IMR-90 (cell line): Measurements from ENCODE around the gene TOR1AIP2. TPM values are rescaled to one million over a fixed set of nuclear protein-coding genes. Genes with fewer than 3 reads are reported as not detected.

Source experiments
- ATAC-seq: fragments of 200-7000 bp; cut with Tn5 transposase; 2 replicates; pipeline ENCODE4 v1.9.1; 2020; ENCODE audit warnings: low read depth, mild to moderate bottlenecking, moderate library complexity
- BruUV-seq: library from RNA; stranded (reverse); fragments of 400-500 nt; replicated peaks from 2 replicates; lab custom pipeline; 2021; lab: Mats Ljungman, UMichigan
- CTCF ChIA-PET: fragments of 300-600 bp; formaldehyde crosslinking; extraction: SDS; loops from one replicate; lab custom pipeline; 2021; ENCODE audit warnings: antibody characterized with exemption; lab: Yijun Ruan, JAX
- POLR2A ChIA-PET: fragments of 300-600 bp; sonication (Branson Sonifier 250); formaldehyde crosslinking; loops from one replicate; lab custom pipeline; 2022; ENCODE audit warnings: antibody characterized with exemption; ENCODE audit not compliant: unreplicated experiment; lab: Charles Lee
- DNase-seq: peaks from one replicate; pipeline ENCODE4 v3.0.0; 2013
- H2AFZ ChIP-seq: replicated peaks from 2 replicates; pipeline ENCODE3; 2013; ENCODE audit warnings: low read length, mild to moderate bottlenecking; ENCODE audit not compliant: poor library complexity
- H2AK5ac ChIP-seq: 2 replicates; pipeline ENCODE4 v1.6.1; 2013; ENCODE audit warnings: low read depth, low read length, inconsistent platforms
- H2AK9ac ChIP-seq: replicated peaks from 2 replicates; pipeline ENCODE3; 2013; ENCODE audit warnings: mild to moderate bottlenecking, low read depth, low read length, moderate library complexity; ENCODE audit not compliant: poor library complexity
- H2BK120ac ChIP-seq: 2 replicates; pipeline ENCODE4 v1.6.1; 2013; ENCODE audit warnings: low read depth, low read length, inconsistent platforms
- H2BK15ac ChIP-seq: 3 replicates; pipeline ENCODE4 v1.6.1; 2013; ENCODE audit warnings: low read depth, low read length, inconsistent platforms
- H2BK20ac ChIP-seq: 2 replicates; pipeline ENCODE4 v1.6.1; 2013; ENCODE audit warnings: low read depth, mild to moderate bottlenecking, inconsistent platforms, low read length, moderate library complexity
- H2BK5ac ChIP-seq: 2 replicates; pipeline ENCODE4 v1.6.1; 2013; ENCODE audit warnings: mild to moderate bottlenecking, low read depth, low read length, inconsistent platforms; ENCODE audit not compliant: poor library complexity, severe bottlenecking
- H3K14ac ChIP-seq: replicated peaks from 2 replicates; pipeline ENCODE4 v1.6.1; 2013; ENCODE audit warnings: low read depth, low read length, inconsistent platforms
- H3K18ac ChIP-seq: 2 replicates; pipeline ENCODE4 v1.6.1; 2013; ENCODE audit warnings: low read depth, low read length, control low read depth
- H3K23ac ChIP-seq: 2 replicates; pipeline ENCODE4 v1.6.1; 2013; ENCODE audit warnings: low read depth, low read length, inconsistent platforms
- H3K27ac ChIP-seq: 2 replicates; pipeline ENCODE4 v1.5.1; 2013; ENCODE audit warnings: mild to moderate bottlenecking, control low read depth, low read length; ENCODE audit not compliant: insufficient read depth
- H3K27me3 ChIP-seq: 2 replicates; pipeline ENCODE4 v1.6.1; 2013; ENCODE audit warnings: low read length; ENCODE audit not compliant: control insufficient read depth, insufficient read depth
- H3K36me3 ChIP-seq: 2 replicates; pipeline ENCODE4 v1.6.1; 2013; ENCODE audit warnings: low read length, mixed read lengths; ENCODE audit not compliant: control insufficient read depth, insufficient read depth
- H3K4ac ChIP-seq: 2 replicates; pipeline ENCODE4 v1.6.1; 2013; ENCODE audit warnings: low read depth, low read length, inconsistent platforms
- H3K4me1 ChIP-seq: 2 replicates; pipeline ENCODE4 v1.6.1; 2013; ENCODE audit warnings: low read length, mixed read lengths; ENCODE audit not compliant: control insufficient read depth, insufficient read depth
- H3K4me2 ChIP-seq: 2 replicates; pipeline ENCODE4 v1.6.1; 2013; ENCODE audit warnings: low read depth, mild to moderate bottlenecking, control low read depth, low read length, moderate library complexity
- H3K4me3 ChIP-seq: 2 replicates; pipeline ENCODE4 v1.5.1; 2013; ENCODE audit warnings: low read depth, mild to moderate bottlenecking, control low read depth, low read length, moderate library complexity; ENCODE audit not compliant: insufficient read depth
- H3K56ac ChIP-seq: 2 replicates; pipeline ENCODE4 v1.6.1; 2013; ENCODE audit warnings: low read length, inconsistent platforms; ENCODE audit not compliant: insufficient read depth; ENCODE audit errors: extremely low read depth
- H3K79me1 ChIP-seq, 2 experiments: 2 replicates each; pipeline ENCODE4 v1.6.1; 2013; ENCODE audit warnings: low read length in 2 of 2, inconsistent platforms in 1 of 2, low read depth in 1 of 2
- H3K9ac ChIP-seq: 2 replicates; pipeline ENCODE4 v1.6.1; 2013; ENCODE audit warnings: low read depth, low read length, control low read depth
- H3K9me1 ChIP-seq: 2 replicates; pipeline ENCODE4 v1.6.1; 2013; ENCODE audit warnings: low read length, inconsistent platforms; ENCODE audit not compliant: insufficient read depth
- H3K9me3 ChIP-seq: 2 replicates; pipeline ENCODE4 v1.6.1; 2013; ENCODE audit warnings: low read length; ENCODE audit not compliant: control insufficient read depth, insufficient read depth
- H4K20me1 ChIP-seq: 2 replicates; pipeline ENCODE4 v1.6.1; 2013; ENCODE audit warnings: low read length, inconsistent platforms; ENCODE audit not compliant: insufficient read depth
- H4K5ac ChIP-seq: 2 replicates; pipeline ENCODE4 v1.6.1; 2013; ENCODE audit warnings: mild to moderate bottlenecking, low read depth, low read length, control low read depth
- H4K8ac ChIP-seq, 2 experiments: 2 replicates each; pipeline ENCODE4 v1.6.1; 2013; ENCODE audit warnings: low read depth in 2 of 2, low read length in 2 of 2, control low read depth in 1 of 2, inconsistent platforms in 1 of 2
- H4K91ac ChIP-seq: 2 replicates; pipeline ENCODE4 v1.6.1; 2013; ENCODE audit warnings: low read depth, low read length, inconsistent platforms; ENCODE audit not compliant: insufficient read depth
- BHLHE40 ChIP-seq: fragments of 150-350 bp; IDR thresholded peaks from 2 replicates; pipeline ENCODE4 v1.6.1; 2016; ENCODE audit warnings: mild to moderate bottlenecking, low read depth, low read length
- CEBPB ChIP-seq: IDR thresholded peaks from 2 replicates; pipeline ENCODE4 v1.6.1; 2012; ENCODE audit warnings: low read depth, low read length, improper control_type of control experiment
- CHD1 ChIP-seq: IDR thresholded peaks from 2 replicates; pipeline ENCODE4 v1.6.1; 2012; ENCODE audit warnings: low read depth, low read length, improper control_type of control experiment
- CTCF ChIP-seq: conservative IDR thresholded peaks from 2 replicates; pipeline ENCODE4 v1.5.1; 2012; ENCODE audit warnings: mild to moderate bottlenecking, low read depth, low read length, improper control_type of control experiment
- ELK1 ChIP-seq: fragments of 150-350 bp; IDR thresholded peaks from 2 replicates; pipeline ENCODE4 v1.6.1; 2016; ENCODE audit warnings: low read depth, mild to moderate bottlenecking, low read length, moderate library complexity, borderline replicate concordance
- FOS ChIP-seq: fragments of 150-350 bp; IDR thresholded peaks from 2 replicates; pipeline ENCODE4 v1.6.1; 2016; ENCODE audit warnings: low read depth, low read length
- MAFK ChIP-seq: IDR thresholded peaks from 2 replicates; pipeline ENCODE4 v1.6.1; 2012; ENCODE audit warnings: low read depth, low read length, improper control_type of control experiment
- MAZ ChIP-seq: IDR thresholded peaks from 2 replicates; pipeline ENCODE4 v1.6.1; 2012; ENCODE audit warnings: low read depth, mild to moderate bottlenecking, low read length, improper control_type of control experiment, moderate library complexity, borderline replicate concordance
- MXI1 ChIP-seq: IDR thresholded peaks from 2 replicates; pipeline ENCODE4 v1.6.1; 2012; ENCODE audit warnings: low read depth, mild to moderate bottlenecking, low read length, moderate library complexity, borderline replicate concordance
- NFE2L2 ChIP-seq: fragments of 150-350 bp; IDR thresholded peaks from 2 replicates; pipeline ENCODE4 v1.6.1; 2016; ENCODE audit warnings: low read depth, mild to moderate bottlenecking, low read length
- POLR2A ChIP-seq: IDR thresholded peaks from 2 replicates; pipeline ENCODE4 v1.6.1; 2012; ENCODE audit warnings: mild to moderate bottlenecking, low read depth, low read length
- RAD21 ChIP-seq: IDR thresholded peaks from 2 replicates; pipeline ENCODE4 v1.6.1; 2012; ENCODE audit warnings: low read length, improper control_type of control experiment
- RCOR1 ChIP-seq: IDR thresholded peaks from 2 replicates; pipeline ENCODE4 v1.6.1; 2012; ENCODE audit warnings: mild to moderate bottlenecking, low read length, improper control_type of control experiment; ENCODE audit not compliant: insufficient replicate concordance
- RFX5 ChIP-seq: IDR thresholded peaks from 2 replicates; pipeline ENCODE4 v1.8.0; 2012; ENCODE audit warnings: low read depth, mild to moderate bottlenecking, low read length, moderate library complexity
- SMC3 ChIP-seq: fragments of 150-350 bp; IDR thresholded peaks from 2 replicates; pipeline ENCODE4 v1.6.1; 2016; ENCODE audit warnings: low read depth, mild to moderate bottlenecking, antibody characterized with exemption, low read length, moderate library complexity
- USF2 ChIP-seq: fragments of 150-350 bp; IDR thresholded peaks from 2 replicates; pipeline ENCODE4 v1.6.1; 2017; ENCODE audit warnings: mild to moderate bottlenecking, antibody characterized with exemption, low read length, low read depth
- WGBS, 2 experiments: methylation state at CpG; one replicate each; pipeline versions ENCODE4 v1.1.5 to v1.1.7; 2013; ENCODE audit warnings: missing lambda C conversion rate in 2 of 2; ENCODE audit not compliant: insufficient read length in 1 of 2; ENCODE audit errors: extremely low coverage in 2 of 2; 5-methylcytosine and 5-hydroxymethylcytosine counted together
- dilution Hi-C: fragments of 300-500 bp; cut with HindIII; formaldehyde crosslinking; loops from one replicate; pipeline ENCODE4 v1.14.3; 2018; ENCODE audit warnings: low sequenced_read_pairs; ENCODE audit not compliant: unreplicated experiment
- in situ Hi-C: fragments of 300-500 bp; cut with MboI; formaldehyde crosslinking; loops from 3 replicates; pipeline ENCODE4 v1.14.3; 2019; ENCODE audit warnings: low sequenced_read_pairs, inconsistent platforms, mixed read lengths
- intact Hi-C: fragments of 100-400 bp; cut with micrococcal nuclease; formaldehyde crosslinking; loops from 2 replicates; pipeline ENCODE4 v1.10.0; 2022
- polyA plus RNA-seq, 3 experiments: library from polyadenylated mRNA; depleted of rRNA; stranded (reverse); fragments of >200 nt; gene quantifications; 2 replicates each; pipeline ENCODE4 v1.2.3, GENCODE V29; 2012; ENCODE audit warnings: low replicate concordance in 1 of 3
- total RNA-seq: library from RNA; depleted of rRNA; stranded (reverse); fragments of >200 nt; gene quantifications from 2 replicates; pipeline ENCODE4 v1.2.3, GENCODE V29; 2012

Gene TOR1AIP2
- total and polyA plus RNA-seq, 2 of the 4 experiments (the other 2 are of a cell fraction) = 20.7 to 85.0 TPM

DNA sequence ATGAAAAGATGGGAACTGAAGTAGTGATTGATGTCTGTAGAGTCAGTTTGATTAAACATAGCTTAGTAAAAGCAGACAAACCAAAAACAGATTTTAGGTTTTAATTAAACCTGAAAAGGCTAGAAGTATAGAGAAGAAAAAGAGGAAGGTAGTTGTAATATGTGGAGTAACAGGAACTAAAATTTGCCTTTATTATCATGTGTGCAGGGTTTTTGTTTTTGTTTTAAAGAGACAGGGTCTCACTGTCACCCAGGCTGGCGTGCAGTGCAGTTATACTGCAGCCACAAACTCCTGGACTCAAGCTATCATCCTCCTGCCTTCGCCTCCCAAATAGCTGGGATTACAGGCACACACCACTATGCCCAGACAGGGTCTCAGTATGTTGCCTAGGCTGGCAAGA, 10.5 kb upstream of the TOR1AIP2 start:
- no peak for ATAC-seq

More for the DNA sequence above, 10.5 kb upstream of the TOR1AIP2 start:
- Histone ChIP-seq H3K9me3 (no peaks in the 10 kb centered on the region), H2BK15ac (no peak overlapping the region), H3K4me2 (no peak overlapping the region), H3K27me3 (no peaks in the 10 kb centered on the region), H2BK20ac (no peak overlapping the region), H3K4ac (no peak overlapping the region), H3K36me3 (peaks cover 21% of the 10 kb centered on the region), H3K18ac (no peak overlapping the region), H2AFZ (no peak overlapping the region), H4K8ac (no peak overlapping the region), H3K56ac (no peak overlapping the region), H3K4me3 (no peak overlapping the region), H3K27ac (no peak overlapping the region), H2AK5ac (no peak overlapping the region), H3K9me1 (no peaks in the 10 kb centered on the region), H4K20me1 (peaks cover 4% of the 10 kb centered on the region; the same call in 1 of the 2 replicates), H2BK5ac (no peak overlapping the region), H3K23ac (no peak overlapping the region; the same call in 1 of the 2 replicates), H2AK9ac (no peak overlapping the region), H3K4me1 (no peaks in the 10 kb centered on the region), H4K91ac (no peak overlapping the region), H3K9ac (no peak overlapping the region), H4K5ac (no peak overlapping the region), H3K79me1 (peaks cover 12 to 34% of the 10 kb centered on the region in 2 experiments), H3K14ac (no peak overlapping the region), H2BK120ac (no peak overlapping the region)
- POLR2A ChIA-PET = no interaction called here
- DNase-seq = no peak
- dilution Hi-C loops = no loop called here
- intact Hi-C loops = no loop called here
- CTCF ChIA-PET = no interaction called here
- BruUV-seq = no TSS peak
- no CpG with 5 or more reads among the region's 2 CpGs for WGBS, 2 experiments
- TF ChIP-seq USF2 (no peak), RCOR1 (no peak), FOS (no peak), SMC3 (no peak), NFE2L2 (no peak), CTCF (no peak), MAZ (no peak), CEBPB (no peak), BHLHE40 (no peak), MXI1 (no peak), MAFK (no peak), ELK1 (no peak), POLR2A (no peak), CHD1 (no peak), RAD21 (no peak), RFX5 (no peak)
- in situ Hi-C loops = no loop called here
